SU-DHL-6 (cell line): ENCODE measurements around the gene PRDM7.

Experiments used
- H2AFZ ChIP-seq: fragments of 200-600 bp; sonication (generic); 2 replicates; pipeline ENCODE4 v1.6.1; 2014; ENCODE audit warnings: low read depth, mild to moderate bottlenecking, moderate library complexity, mixed read lengths, antibody characterized with exemption, low read length; ENCODE audit not compliant: severe bottlenecking
- H3F3A ChIP-seq: fragments of 200-600 bp; shearing (Covaris generic); 2 replicates; pipeline ENCODE4 v1.6.0; 2016; ENCODE audit warnings: antibody characterized with exemption, mild to moderate bottlenecking; ENCODE audit not compliant: insufficient read depth
- H3K27ac ChIP-seq: fragments of 200-600 bp; sonication (generic); 2 replicates; pipeline ENCODE4 v1.5.1; 2016; ENCODE audit warnings: low read depth, mild to moderate bottlenecking, low read length, moderate library complexity, mixed read lengths
- H3K27me3 ChIP-seq: fragments of 200-600 bp; sonication (generic), shearing (Covaris generic); 2 replicates; pipeline ENCODE4 v1.6.0; 2014; ENCODE audit warnings: mild to moderate bottlenecking, low read length
- H3K36me3 ChIP-seq: fragments of 200-600 bp; sonication (generic); 2 replicates; pipeline ENCODE4 v1.6.1; 2014; ENCODE audit warnings: mild to moderate bottlenecking, low read length, mixed read lengths
- H3K4me2 ChIP-seq: fragments of 300-600, 200-600 bp; shearing (Covaris generic), sonication (generic); 2 replicates; pipeline ENCODE4 v1.6.0; 2014; ENCODE audit warnings: low read length, low read depth, mild to moderate bottlenecking; ENCODE audit not compliant: poor library complexity, severe bottlenecking
- H3K4me3 ChIP-seq: fragments of 200-600 bp; sonication (generic); 2 replicates; pipeline ENCODE4 v1.5.1; 2014; ENCODE audit warnings: antibody characterized with exemption, low read length, mild to moderate bottlenecking, mixed read lengths; ENCODE audit not compliant: insufficient read depth, poor library complexity, severe bottlenecking
- H3K79me2 ChIP-seq: fragments of 200-600 bp; sonication (generic); 2 replicates; pipeline ENCODE4 v1.6.1; 2014; ENCODE audit warnings: mild to moderate bottlenecking, low read length, moderate library complexity; ENCODE audit not compliant: insufficient read depth
- H3K9ac ChIP-seq: fragments of 200-600 bp; sonication (generic); 2 replicates; pipeline ENCODE4 v1.7.0; 2014; ENCODE audit warnings: mild to moderate bottlenecking, low read length
- H3K9me2 ChIP-seq: fragments of 200-600 bp; sonication (generic); replicated peaks from 2 replicates; pipeline ENCODE4 v1.6.1; 2014; ENCODE audit warnings: low read length; ENCODE audit not compliant: insufficient read depth
- H3K9me3 ChIP-seq: fragments of 200-600 bp; sonication (generic); 2 replicates; pipeline ENCODE4 v1.6.1; 2014; ENCODE audit warnings: low read length, mixed read lengths; ENCODE audit not compliant: insufficient read depth
- H4K20me1 ChIP-seq: fragments of 200-600 bp; sonication (generic); 2 replicates; pipeline ENCODE4 v1.6.1; 2014; ENCODE audit warnings: low read depth, mild to moderate bottlenecking, antibody characterized with exemption, low read length, moderate library complexity, mixed read lengths
- EZH2phosphoT487 ChIP-seq: fragments of 200-600 bp; sonication (generic), shearing (Covaris generic); conservative IDR thresholded peaks from 2 replicates; pipeline ENCODE4 v1.6.1; 2018; ENCODE audit warnings: mild to moderate bottlenecking, antibody characterized with exemption, low read length, moderate library complexity, mixed read lengths
- TF ChIP-seq, protein P1 (sequence below): fragments of 200-600 bp; sonication (generic); IDR thresholded peaks from one replicate; pipeline ENCODE4 v1.5.1; 2017; ENCODE audit warnings: antibody characterized with exemption, mild to moderate bottlenecking, low read length, moderate library complexity; ENCODE audit not compliant: insufficient read depth, poor library complexity, severe bottlenecking

Gene PRDM7

DNA sequence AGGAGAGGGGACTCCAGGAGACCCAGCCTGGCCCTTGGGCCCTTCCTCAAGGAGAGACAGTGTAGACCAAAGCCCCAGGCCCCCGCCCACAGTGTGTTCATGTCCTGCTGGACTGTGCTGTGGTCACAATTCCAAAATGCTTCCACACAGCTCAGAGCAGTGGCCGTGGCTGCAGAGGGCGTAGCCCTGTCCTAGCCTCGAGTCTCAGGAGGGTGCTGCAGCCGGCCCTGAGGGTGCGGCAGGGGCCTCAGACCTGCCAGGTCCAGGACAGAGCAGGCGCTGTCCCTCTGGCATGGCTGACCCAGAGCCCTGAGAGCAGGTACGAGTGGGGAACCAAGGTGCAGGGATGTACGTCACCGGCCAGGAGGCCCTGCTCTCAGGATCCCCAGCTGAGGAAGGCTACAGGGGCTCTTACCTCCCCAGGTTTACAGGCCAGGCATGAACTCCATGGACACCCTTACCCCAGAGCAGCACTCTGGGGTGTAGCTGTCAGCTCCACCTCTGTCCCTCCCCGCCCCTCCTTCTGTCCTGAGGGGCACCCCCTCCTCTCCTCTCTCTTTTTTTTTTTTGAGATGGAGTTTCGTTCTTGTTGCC, 65.1 kb downstream of the PRDM7 start:
- H3K9me2 ChIP-seq, result no peaks in the 10 kb centered on the region
- H3K79me2 ChIP-seq, result no peaks in the 10 kb centered on the region
- H4K20me1 ChIP-seq, result no peaks in the 10 kb centered on the region
- H3K4me3 ChIP-seq, result no peak overlapping the region
- no peaks in the 10 kb centered on the region for H3K36me3 ChIP-seq
- TF ChIP-seq EZH2phosphoT487, result no peak
- TF ChIP-seq, protein P1, sequence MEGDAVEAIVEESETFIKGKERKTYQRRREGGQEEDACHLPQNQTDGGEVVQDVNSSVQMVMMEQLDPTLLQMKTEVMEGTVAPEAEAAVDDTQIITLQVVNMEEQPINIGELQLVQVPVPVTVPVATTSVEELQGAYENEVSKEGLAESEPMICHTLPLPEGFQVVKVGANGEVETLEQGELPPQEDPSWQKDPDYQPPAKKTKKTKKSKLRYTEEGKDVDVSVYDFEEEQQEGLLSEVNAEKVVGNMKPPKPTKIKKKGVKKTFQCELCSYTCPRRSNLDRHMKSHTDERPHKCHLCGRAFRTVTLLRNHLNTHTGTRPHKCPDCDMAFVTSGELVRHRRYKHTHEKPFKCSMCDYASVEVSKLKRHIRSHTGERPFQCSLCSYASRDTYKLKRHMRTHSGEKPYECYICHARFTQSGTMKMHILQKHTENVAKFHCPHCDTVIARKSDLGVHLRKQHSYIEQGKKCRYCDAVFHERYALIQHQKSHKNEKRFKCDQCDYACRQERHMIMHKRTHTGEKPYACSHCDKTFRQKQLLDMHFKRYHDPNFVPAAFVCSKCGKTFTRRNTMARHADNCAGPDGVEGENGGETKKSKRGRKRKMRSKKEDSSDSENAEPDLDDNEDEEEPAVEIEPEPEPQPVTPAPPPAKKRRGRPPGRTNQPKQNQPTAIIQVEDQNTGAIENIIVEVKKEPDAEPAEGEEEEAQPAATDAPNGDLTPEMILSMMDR, result no peak
- H3F3A ChIP-seq, result no peaks in the 10 kb centered on the region
- H3K9ac ChIP-seq, result no peak overlapping the region
- no peak overlapping the region for H3K27ac ChIP-seq
- H3K9me3 ChIP-seq, result no peaks in the 10 kb centered on the region
- no peak overlapping the region for H3K4me2 ChIP-seq
- no peaks in the 10 kb centered on the region for H3K27me3 ChIP-seq
- no peak overlapping the region for H2AFZ ChIP-seq

DNA sequence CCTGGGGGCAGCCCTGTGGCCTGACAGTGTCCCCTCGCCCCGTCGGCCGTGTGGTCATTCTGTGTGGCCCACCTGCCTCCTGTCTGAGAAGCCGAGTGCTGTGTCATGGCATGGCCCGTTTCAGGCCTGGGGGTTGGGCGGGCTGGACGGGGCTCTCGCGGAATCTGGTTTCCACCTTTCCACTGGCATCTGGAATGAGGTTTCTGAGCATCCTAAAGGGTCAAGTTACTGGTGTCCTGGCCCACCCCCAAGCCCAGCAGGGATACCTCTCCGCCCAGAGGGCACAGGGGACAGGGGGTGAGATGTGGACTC, 65.7 kb downstream of the PRDM7 start:
- H3K9me3 ChIP-seq, result no peaks in the 10 kb centered on the region
- H3K4me3 ChIP-seq, result no peak overlapping the region
- no peaks in the 10 kb centered on the region for H3K79me2 ChIP-seq
- no peak overlapping the region for H2AFZ ChIP-seq
- no peak overlapping the region for H3K4me2 ChIP-seq
- no peaks in the 10 kb centered on the region for H3K36me3 ChIP-seq
- TF ChIP-seq, protein P1, result no peak
- no peaks in the 10 kb centered on the region for H3K9me2 ChIP-seq
- no peaks in the 10 kb centered on the region for H3F3A ChIP-seq
- no peaks in the 10 kb centered on the region for H3K27me3 ChIP-seq
- no peak overlapping the region for H3K9ac ChIP-seq
- no peak overlapping the region for H3K27ac ChIP-seq
- no peaks in the 10 kb centered on the region for H4K20me1 ChIP-seq

- Histone ChIP-seq H3K27me3 (no peaks in the 10 kb centered on the region), H4K20me1 (no peaks in the 10 kb centered on the region)
- TF ChIP-seq EZH2phosphoT487, result no peak
- TF ChIP-seq, protein P1, result no peak
These were observed 66.2 kb downstream of the PRDM7 start for GRCh38 chr16:90010676-90011507.

More at GRCh38 chr16:90010676-90011507, 66.2 kb downstream of the PRDM7 start:
- Histone ChIP-seq H3F3A (no peaks in the 10 kb centered on the region), H3K36me3 (no peaks in the 10 kb centered on the region), H3K9ac (no peak overlapping the region), H3K9me2 (no peaks in the 10 kb centered on the region), H3K9me3 (no peaks in the 10 kb centered on the region), H2AFZ (no peak overlapping the region), H3K27ac (no peak overlapping the region), H3K4me3 (no peak overlapping the region), H3K79me2 (no peaks in the 10 kb centered on the region), H3K4me2 (no peak overlapping the region)
